ENCODE results near the gene PYROXD2.

Gene PYROXD2

DNA sequence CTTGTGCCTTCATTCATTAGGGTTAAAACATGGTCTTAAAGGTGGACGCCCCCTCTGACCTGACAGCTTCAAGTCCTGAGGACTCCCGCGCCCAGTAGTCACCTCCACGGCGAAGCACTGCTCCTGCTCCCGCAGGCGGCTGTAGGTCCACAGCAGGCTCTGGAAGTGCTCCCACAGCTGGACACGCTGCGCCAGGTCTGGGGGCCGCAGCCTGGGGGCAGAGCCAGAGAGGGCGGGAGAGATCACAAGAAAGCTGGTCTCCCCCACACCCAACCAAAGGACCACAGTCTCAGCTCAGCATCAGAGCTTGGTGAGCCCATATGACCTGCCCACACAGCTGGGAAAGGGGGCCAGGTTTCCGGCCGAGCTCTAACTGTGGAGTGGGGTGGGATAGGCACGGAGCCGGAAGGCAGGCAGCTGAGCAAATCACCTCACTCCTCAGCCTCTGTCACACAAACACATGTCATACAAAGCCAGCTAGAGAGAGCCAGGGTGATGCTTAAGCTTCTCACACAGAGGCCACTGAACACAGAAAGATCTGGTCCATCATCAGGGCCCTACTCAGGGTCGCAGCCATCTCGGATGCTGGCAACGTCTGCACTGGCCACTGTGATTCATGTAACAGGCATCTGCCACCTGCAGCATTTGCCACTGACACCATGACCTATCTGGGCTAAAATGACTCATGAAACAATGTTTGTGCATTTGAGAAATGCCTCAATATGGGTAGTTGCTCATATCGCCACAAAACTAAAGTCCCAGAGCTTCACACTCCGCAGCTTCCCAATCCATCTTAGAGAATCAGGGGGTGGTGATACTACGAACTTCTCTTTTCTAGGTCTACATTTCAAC is 19.1 kb upstream of the PYROXD2 start:
- peak; percentile 36 for DNase-seq (ENCODE audit: low read depth)

DNA sequence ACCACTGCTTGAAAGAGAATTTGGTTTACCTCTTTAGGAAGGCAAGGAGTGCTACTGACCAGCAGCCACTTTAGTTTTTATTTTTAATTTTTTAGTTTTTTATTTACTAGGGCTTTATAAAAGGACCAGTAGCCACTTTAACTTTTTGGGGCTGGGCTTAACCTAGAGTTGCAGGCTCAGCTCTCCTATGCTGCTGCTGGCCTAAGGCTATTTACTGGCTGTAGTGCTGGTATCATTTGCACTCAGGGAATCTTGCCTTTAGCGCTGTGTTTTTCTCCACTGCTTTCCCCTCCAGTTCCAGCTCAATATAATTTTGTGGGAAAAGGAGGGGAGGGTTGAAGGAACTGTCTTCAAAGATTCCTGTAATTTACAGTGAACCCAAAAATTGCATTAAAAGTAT is 18.4 kb upstream of the PYROXD2 start:
- no peak for DNase-seq (ENCODE audit: low read depth)

DNA sequence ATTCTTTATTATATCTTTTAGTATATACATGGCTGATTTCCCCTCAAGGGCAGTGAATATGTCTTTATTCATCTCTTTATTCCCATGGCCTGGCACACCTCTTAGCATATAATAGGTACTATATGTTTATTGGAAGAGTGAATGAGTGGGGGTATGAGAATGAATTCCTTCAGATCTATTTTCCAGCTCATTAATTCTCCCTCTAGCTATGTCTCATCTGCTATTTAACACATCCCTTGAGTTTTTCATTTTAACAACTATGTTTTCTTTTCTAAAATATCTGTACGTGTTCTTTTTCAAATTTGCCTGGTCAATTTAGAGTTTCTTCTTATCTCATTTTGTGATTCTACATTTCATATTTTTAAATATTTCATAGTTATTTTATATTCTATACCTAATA is 17.3 kb upstream of the PYROXD2 start:
- DNase-seq (ENCODE audit: low read depth) = no peak

DNA sequence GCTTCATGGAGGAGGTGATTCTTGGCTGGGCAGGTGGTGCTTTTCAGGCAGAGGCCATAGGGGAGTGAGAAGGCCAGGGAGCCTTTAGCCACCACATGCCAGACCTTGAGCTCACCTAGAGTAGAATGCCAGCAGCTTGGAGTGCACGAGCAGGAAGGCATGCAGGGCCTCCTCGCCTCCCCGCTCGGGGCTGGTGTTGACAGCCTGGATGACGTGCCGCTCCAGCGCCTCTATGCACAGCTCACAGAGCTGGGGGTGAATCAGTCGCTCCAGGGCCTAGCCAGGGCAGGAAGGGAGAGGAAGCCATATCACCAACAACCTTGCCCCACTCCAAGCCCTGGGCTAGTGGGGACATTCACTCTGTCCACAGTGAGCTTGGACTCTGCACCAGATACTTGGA is 16.0 kb upstream of the PYROXD2 start:
- no peak for DNase-seq (ENCODE audit: low read depth)

DNA sequence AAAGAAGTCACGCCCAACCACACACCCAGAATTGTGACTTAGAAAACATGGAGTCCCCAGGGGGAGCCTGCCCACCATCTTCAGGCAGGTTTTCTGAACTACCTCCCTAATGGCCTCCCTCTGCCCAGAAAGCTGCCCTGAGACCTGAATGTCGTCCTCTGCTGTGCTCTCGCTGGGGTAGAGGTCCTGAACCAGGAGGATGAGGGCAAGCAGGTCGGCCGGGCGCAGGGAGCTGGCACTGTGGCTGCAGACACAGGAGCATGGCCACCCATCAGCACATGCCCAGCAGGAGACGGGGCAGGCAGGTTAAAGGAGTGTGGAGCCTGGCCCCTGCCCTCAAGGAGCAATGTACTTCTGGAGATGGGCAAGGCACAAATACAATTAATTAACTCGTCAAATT is 15.4 kb upstream of the PYROXD2 start:
- DNase-seq (ENCODE audit: low read depth) = no peak

DNA sequence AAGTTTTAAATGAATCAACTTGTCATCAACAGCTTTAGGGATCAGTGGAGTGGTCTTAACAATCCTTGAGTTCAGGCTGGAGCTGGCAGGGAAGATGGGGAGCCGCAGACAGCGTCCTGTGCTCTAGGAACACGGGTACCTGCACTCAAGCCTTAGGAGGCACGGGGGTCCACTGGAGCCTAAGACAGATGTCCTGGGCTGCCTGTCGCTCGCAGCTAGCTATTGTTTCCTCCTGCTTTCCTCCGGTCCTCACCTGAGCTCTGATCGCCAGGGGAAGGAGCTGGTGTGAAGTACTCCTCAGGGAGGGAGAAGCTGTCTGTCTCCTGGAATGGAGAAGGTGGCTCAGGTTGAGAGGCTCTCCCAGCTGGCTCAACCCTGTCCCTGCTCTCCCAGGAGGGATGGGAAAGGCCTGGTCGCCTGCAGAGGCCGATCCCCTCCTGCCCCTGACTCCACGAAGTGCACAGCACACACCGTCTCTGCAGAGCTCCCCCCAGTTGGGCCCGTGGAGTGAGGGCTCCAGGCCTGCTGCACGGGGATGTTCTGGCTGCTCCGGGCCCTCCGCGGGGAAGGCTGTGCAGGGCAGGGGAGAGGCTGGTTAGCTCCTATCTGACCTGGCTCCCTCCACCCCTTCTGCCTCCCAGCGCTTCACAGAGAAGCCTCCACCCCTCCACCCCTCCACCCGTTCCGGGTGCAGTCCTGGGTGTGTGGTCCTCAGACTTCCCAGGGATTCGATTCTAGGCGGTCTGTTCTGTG is 14.5 kb upstream of the PYROXD2 start:
- DNase-seq (ENCODE audit: low read depth) = no peak

DNA sequence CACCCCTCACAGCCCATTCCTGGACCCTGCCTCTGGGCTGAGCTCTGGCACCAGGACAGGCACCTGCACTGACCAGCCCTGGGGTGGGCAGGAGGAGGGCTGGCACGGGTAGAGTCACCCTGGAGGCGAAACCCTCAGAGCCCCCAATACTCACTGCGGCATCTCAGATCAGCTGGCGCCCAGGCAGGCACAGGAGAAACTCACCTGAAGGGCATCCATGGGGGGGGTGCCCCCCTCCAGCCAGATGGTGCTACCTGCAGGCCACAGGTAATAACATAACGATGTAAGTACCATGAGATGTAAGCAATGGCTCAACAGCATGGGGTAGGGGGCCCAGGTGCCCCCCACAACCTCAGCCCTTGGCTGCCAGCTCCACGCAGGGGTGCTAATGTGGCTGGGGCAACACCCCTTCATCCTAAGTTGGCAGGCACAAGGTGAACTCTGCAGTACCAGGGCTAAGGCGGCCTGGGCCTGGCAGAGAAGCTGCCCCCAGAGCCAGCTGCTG is 12.1 kb upstream of the PYROXD2 start:
- no peak for DNase-seq (ENCODE audit: low read depth)

DNA sequence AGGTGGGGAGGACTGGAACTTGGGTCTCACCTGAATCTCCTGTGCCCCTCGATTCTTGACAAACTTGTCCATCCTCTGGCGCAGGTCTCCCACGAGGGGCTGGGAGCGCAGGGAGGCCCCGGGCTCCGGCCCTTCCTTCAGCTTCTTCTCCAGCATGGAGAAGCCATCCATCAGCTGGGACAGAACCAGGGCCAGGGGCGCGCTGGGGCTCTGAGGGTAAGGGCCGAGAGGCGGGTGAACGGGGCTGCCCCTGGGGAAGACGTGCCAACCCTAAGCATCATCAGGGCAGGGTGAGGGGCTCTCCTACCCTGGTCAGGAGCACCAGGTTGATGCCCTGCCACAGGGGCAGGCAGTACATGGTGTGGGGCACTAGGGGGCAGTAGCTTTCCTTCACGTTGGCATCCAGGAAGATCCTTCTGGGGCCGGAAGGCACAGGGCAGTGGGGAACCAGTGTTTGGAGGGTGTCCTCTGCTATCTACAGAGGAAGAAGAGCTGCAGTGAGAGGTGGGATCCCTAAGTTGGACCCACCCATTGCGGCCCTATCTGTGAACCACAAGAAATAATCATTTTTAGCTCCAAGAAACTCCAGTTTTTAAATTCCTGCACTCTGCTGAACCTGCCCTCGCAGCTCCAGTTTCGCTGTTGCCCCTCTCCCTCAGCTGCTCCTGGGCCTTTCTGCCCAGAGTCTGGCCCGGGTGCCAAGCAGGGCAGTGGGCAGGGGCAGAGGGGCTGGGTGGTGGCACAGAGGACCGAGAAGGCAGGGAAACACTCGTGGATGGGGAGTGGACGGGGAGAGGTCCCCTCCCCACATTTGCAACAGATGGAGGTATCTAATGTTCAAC is 10.8 kb upstream of the PYROXD2 start:
- no peak for DNase-seq (ENCODE audit: low read depth)

DNA sequence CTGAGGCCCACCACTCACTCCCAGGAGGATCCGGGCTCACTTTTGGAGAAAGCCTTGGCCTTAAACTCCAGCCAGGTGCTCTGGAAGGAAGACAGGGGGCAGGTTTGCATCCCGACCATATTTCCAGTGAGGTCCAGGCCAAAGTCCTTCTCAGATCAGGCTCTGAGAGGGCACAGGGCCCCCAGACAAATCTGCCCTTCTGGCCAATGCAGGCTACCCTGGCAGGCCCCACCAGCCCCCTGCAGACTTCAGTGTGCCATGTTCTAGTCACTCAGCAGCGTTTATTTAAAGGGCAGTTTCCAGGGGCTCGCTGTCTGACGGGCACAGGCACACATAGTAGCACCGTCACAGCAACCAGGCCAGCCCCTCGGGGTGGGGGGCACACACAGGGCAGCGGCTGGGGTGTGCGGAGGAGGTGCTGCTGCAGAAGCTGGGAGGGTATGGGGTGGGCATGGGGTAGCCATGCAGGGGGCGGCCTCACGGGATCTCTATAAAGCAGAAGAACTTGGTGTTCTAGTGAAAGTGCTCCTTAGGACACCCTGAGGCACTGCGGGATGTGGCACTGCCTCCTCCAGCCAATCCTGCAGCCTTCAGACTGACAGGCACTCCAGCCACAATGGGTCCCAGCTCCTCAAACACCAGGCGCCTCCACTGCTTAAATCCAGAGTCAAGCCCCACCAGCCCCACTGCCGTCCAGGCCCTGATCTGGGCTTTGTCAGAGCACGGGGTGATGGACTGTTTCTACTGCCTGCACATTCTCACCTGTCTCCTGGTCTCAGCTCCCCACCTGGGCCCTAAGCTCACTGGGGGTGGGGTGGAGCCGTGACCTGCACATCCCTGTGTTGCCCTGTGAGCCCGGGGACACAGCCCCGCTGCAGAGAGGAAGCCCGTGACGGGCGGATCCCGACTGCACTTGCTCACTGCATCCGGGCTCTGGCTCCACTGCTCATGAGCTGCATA is 9.6 kb upstream of the PYROXD2 start:
- no peak for DNase-seq (ENCODE audit: low read depth)

DNA sequence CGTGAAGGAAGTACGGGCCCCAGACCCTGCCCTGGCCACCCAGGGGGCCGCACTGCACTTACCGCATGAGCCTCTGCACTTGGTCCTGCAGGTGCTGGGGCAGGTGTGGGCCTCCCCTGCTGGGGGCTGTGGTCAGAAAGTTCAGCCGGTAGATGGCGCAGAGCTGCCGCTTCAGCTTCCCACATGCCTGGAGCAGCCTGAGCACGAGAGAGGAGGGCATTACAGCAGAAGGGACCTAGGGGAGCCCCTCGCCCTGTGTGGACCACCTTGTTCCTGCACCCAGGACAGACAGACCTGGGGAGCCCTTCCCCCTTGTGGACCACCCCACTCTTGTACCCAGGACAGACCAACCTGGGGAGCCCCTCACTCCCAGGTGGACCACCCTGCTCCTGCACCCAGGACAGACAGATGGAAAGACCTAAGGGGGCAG is 8.7 kb upstream of the PYROXD2 start:
- no peak for DNase-seq (ENCODE audit: low read depth)

DNA sequence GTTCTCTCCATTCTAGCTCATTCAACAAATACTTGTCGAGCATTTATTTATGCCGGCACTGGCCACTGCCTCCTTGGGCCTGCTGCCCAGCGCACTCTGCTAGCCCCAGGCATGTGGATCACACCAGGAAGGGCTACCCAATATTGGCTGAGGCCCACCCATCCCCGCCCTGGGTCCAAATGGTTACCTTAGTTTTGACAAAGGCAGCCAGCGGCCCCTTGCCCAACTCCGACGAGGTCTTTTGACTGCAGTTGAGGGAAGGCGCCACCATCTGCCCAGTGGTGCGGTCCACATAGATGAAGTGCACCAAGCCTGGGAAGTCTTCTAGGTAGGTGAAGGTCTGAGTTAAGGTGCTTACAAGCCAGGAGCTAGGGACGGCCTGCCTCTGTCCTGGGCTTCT is 7.2 kb upstream of the PYROXD2 start:
- no peak for DNase-seq (ENCODE audit: low read depth)

DNA sequence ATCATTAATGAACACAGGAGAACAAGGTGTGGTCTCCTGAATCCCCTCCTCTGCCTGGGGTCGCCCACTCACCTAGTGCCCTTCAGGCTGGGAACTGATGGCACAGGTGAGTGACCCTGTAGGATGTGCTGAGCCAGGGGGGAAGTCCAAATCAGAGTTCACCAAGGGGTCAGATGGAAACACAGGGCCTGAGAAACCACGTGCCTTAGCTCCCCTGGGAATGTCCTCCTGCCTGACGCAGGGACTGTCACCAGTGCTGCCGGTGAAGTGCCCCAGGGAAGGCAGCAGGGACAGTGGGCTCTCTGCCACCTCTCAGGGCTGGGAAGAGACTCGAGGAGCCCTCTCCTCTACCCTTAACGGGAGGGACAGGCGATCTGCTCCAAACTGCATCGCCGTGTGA is 5.8 kb upstream of the PYROXD2 start:
- DNase-seq (ENCODE audit: low read depth) = no peak

DNA sequence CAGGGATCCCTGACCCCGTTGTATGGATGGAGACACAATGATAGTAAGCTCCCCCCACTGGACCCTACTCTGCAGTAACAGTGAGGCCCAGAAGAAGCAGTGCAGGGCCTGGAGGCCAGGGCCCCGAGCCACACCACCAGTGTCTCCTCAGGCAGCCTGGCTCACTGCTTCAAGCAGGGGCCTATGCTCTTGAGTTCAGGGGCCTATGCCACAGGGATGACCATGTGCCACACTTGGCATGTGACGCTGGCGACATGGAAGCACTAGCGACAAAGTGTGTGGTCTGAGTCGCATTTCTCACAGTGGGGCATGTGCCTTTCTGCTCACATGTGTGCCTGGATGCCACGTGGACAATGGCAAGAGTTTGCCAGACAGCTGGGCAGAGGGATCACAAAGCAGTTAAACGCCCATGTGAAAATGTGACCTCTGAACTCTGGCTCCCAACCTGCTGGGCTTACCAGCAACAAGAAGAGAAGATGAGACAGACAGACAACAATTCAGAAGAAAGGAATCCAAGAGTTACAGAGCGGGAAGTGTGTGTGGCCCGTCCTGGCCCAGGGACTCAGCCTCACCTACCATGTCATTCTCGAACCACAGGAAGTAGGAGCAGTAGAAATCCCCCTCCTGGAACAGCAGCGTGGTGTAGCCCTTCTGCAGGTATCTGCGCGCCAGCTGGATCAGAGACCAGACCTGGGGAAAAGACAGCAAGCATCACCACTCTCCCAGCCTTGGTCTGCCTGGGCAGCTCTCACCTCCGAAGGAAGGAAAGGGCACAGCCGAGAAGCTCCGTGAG is 4.7 kb upstream of the PYROXD2 start:
- no peak for DNase-seq (ENCODE audit: low read depth)

DNA sequence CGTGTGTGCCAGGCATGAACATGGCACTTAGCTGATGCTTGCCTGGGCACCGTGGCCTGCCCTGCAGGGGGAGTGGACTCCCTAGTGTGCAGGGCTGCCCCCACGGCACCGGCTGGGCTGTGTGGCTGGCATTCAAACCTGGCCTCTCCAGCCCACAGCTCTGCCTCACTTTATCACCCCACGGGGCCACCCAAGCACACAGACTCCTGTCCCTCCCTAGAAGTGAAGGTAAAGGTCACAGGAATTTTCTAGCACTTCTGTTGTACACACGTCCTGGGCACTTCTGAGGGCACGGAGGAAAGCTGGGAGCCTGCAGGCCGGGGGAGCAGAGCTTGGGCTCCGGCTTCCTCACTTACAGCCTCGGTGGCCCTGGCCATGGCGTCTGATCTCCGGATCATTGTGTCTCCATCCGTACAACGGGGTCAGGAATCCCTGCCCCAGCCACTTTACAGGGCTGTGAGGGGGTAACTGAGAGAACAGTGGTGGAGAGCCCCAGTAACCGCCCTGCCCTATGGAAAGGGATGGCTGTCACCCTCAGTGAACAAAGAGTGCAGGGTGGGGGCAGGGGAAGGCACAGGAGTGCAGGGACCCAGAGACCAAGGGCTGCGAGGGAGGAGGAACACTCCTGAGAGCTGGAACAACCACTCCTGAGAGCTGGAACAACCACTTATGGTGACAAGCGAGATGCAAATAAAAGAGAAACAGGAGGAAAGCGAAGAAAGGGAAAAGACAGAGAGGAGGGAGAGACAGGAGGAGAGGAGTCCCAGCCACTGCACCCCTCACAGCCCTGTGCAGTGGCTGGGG is 3.9 kb upstream of the PYROXD2 start:
- DNase-seq (ENCODE audit: low read depth) = no peak

DNA sequence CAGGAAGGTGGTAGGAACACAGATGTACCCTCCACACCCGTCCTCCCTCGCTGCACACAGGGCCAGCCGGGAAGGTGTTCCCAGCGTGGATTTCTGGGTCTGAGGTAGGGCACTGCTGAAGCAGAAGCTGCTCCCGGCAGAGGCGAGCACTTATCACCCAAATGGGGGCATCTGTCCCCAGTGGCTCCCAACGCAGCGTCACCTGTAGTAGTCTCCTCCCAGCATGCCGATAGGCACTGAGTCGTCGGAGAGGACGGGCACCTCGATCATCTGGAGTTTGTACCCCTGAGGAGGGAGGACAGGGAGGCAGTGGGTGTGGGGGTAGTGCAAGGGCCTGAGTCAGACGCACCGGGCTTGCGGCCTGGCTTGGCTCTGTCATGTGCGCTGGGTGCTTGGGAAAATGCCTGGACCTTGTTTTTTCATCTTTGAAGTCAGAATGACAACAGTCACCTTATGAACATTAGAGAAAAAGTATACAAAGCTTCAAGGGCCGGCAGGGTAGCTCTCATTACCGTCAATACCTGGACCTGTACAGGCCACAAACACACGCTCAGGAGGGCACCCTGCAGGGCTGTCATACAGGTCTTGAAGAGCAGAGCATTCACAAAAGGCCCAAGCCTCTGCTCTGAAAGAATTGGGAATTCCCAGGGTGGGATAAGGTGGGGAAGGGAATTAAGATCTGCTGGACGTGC is 3.1 kb upstream of the PYROXD2 start:
- DNase-seq (ENCODE audit: low read depth) = no peak

DNA sequence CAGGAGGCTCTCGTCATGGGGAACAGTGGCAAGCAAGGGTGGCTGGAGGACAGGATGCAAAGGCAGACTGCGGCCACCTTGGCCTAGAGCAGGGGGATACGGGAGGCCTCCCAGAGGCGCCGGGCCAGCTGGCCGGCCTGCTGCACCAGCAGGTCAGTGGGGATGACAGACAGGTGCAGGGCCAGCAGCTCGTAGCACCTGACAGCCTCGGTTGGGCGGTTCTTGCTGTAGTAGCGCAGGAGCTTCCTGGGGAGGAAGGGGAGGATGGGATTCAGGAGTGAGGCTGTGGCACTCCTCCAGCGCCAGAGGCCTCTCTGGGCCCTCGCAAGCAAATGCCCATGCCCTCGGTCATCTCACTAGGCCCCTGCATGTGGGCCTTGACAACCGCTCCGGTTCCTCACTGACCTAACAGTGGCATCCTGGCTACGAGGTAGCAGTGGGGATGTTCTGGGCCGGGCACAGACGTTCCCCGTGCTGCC is 2.5 kb upstream of the PYROXD2 start:
- no peak for DNase-seq (ENCODE audit: low read depth)

DNA sequence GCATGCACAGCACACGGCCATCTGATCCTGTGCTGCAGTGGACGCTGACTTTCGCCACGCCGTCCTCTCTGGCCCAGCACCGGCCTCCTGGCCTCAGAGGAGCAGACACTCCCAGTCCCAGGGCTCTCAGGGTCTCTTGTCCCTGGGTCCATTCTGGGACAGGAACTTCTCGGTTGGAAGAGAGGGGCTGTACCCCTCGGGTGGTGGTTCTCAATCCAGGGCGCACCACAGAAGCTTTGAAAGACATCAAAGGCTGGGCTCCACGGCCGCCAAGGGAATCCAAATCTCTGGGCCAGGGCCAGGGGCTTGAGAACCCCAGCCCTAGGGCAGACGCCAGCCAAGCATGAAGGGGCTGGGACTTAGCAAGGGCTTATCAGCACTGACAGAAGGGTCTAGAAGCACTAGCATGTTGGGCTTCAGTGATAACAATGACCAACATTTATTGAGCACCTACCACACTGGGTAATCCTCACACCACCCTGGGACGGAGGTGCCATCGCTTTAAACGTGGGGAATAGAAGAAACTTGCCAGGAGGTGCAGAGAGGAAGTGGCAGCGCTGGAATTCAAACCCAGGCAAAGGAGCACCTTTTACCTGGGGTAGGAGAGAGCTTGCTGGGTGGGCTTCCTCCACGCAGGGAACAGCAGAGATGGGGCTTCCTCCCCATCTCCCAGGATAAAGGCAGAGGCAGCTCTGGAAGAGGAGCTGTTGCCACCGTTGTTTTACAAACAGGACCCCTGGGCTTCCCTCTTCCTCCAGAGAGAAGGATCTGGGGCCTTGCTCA is 1.8 kb upstream of the PYROXD2 start:
- DNase-seq (ENCODE audit: low read depth) = no peak

DNA sequence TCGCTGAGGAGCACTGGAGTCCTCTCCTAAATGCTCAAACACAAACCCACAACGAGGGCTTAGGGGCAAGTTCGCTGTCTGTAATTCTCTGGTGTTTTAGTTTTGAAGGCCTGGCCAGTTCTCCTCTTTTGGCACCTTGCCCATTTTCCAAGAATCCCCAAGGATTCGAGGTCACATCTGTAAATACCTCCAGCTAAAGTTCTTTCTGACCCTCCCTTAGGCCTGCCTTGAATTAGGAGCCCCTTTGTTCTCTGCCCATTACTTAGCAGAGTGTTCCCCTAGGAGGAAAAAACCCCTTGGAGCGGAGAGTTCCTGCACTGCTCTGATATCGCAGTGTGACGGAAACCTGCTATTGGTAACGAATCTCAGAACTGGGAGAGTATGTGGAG is 743 bp upstream of the PYROXD2 start:
- DNase-seq (ENCODE audit: low read depth) = no peak
